Dendritic cell treated with granulocyte-macrophage colony-stimulating factor and Interleukin-4, amounts not matched to agents 40 ng/mL and 50 ng/mL, for 4 days (primary cell): ENCODE data around the gene TRIO.

Source experiments
- H3K27ac Mint-ChIP-seq: one replicate; pipeline ENCODE4 v1.8.0; 2022; ENCODE audit warnings: mild to moderate bottlenecking, mixed read lengths
- H3K27me3 Mint-ChIP-seq: one replicate; pipeline ENCODE4 v1.8.0; 2022; ENCODE audit warnings: mild to moderate bottlenecking, mixed read lengths
- H3K36me3 Mint-ChIP-seq: one replicate; pipeline ENCODE4 v1.8.0; 2022; ENCODE audit warnings: low read depth, mixed read lengths
- H3K4me1 Mint-ChIP-seq: one replicate; pipeline ENCODE4 v1.8.0; 2022; ENCODE audit warnings: low read depth, mixed read lengths
- H3K4me3 Mint-ChIP-seq: one replicate; pipeline ENCODE4 v1.8.0; 2022; ENCODE audit warnings: mild to moderate bottlenecking, moderate library complexity, mixed read lengths
- H3K9me3 Mint-ChIP-seq: one replicate; pipeline ENCODE4 v1.8.0; 2022; ENCODE audit warnings: mixed read lengths
- intact Hi-C: fragments of 100-400 bp; cut with micrococcal nuclease; formaldehyde crosslinking; loops from one replicate; pipeline ENCODE4 v1.15.0; 2022

Gene TRIO

GRCh38 chr5:14185326-14186058, 42.4 kb downstream of the TRIO start:
- intact Hi-C loops: no loop called here
- H3K36me3 Mint-ChIP-seq: no peaks in the 10 kb centered on the region
- H3K4me1 Mint-ChIP-seq: peaks cover 61% of the 10 kb centered on the region
- H3K27ac Mint-ChIP-seq: no peak overlapping the region
- no peaks in the 10 kb centered on the region for H3K27me3 Mint-ChIP-seq
- H3K4me3 Mint-ChIP-seq: no peak overlapping the region
- H3K9me3 Mint-ChIP-seq: no peaks in the 10 kb centered on the region

- Mint-ChIP-seq H3K27ac (no peak overlapping the region), H3K4me1 (peaks cover 59% of the 10 kb centered on the region), H3K4me3 (no peak overlapping the region), H3K36me3 (no peaks in the 10 kb centered on the region), H3K27me3 (no peaks in the 10 kb centered on the region), H3K9me3 (no peaks in the 10 kb centered on the region)
- intact Hi-C loops: no loop called here
Observed at GRCh38 chr5:14186059-14186830, 43.1 kb downstream of the TRIO start.

GRCh38 chr5:14187157-14187556, 44.0 kb downstream of the TRIO start:
- intact Hi-C loops: no loop called here
- H3K4me3 Mint-ChIP-seq: no peak overlapping the region
- H3K27me3 Mint-ChIP-seq: no peaks in the 10 kb centered on the region
- peaks cover 54% of the 10 kb centered on the region for H3K4me1 Mint-ChIP-seq
- no peaks in the 10 kb centered on the region for H3K36me3 Mint-ChIP-seq
- H3K27ac Mint-ChIP-seq: no peak overlapping the region
- H3K9me3 Mint-ChIP-seq: no peaks in the 10 kb centered on the region

- Mint-ChIP-seq H3K4me3 (no peak overlapping the region), H3K4me1 (peaks cover 55% of the 10 kb centered on the region), H3K27me3 (no peaks in the 10 kb centered on the region), H3K27ac (no peak overlapping the region), H3K9me3 (no peaks in the 10 kb centered on the region), H3K36me3 (no peaks in the 10 kb centered on the region)
- intact Hi-C loops: no loop called here
Observed at GRCh38 chr5:14187660-14188059, 44.5 kb downstream of the TRIO start.

GRCh38 chr5:14188778-14189177, 45.6 kb downstream of the TRIO start:
- H3K4me1 Mint-ChIP-seq: peaks cover 52% of the 10 kb centered on the region
- no peak overlapping the region for H3K27ac Mint-ChIP-seq
- intact Hi-C loops: no loop called here
- H3K27me3 Mint-ChIP-seq: no peaks in the 10 kb centered on the region
- H3K4me3 Mint-ChIP-seq: no peak overlapping the region
- H3K36me3 Mint-ChIP-seq: no peaks in the 10 kb centered on the region
- no peaks in the 10 kb centered on the region for H3K9me3 Mint-ChIP-seq

GRCh38 chr5:14189680-14190079, 46.5 kb downstream of the TRIO start:
- Mint-ChIP-seq H3K4me3 (no peak overlapping the region), H3K27ac (no peak overlapping the region), H3K36me3 (no peaks in the 10 kb centered on the region), H3K4me1 (peaks cover 43% of the 10 kb centered on the region), H3K9me3 (no peaks in the 10 kb centered on the region), H3K27me3 (no peaks in the 10 kb centered on the region)
- intact Hi-C loops: no loop called here

GRCh38 chr5:14190194-14191164, 47.3 kb downstream of the TRIO start:
- Mint-ChIP-seq H3K9me3 (no peaks in the 10 kb centered on the region), H3K27me3 (no peaks in the 10 kb centered on the region), H3K4me3 (no peak overlapping the region), H3K36me3 (no peaks in the 10 kb centered on the region), H3K27ac (no peak overlapping the region), H3K4me1 (peaks cover 37% of the 10 kb centered on the region)
- intact Hi-C loops: no loop called here

- peaks cover 37% of the 10 kb centered on the region for H3K4me1 Mint-ChIP-seq
- no peak overlapping the region for H3K27ac Mint-ChIP-seq
- H3K4me3 Mint-ChIP-seq: no peak overlapping the region
- intact Hi-C loops: no loop called here
- H3K36me3 Mint-ChIP-seq: no peaks in the 10 kb centered on the region
- H3K9me3 Mint-ChIP-seq: no peaks in the 10 kb centered on the region
- no peaks in the 10 kb centered on the region for H3K27me3 Mint-ChIP-seq
Observed at GRCh38 chr5:14191325-14191724, 48.2 kb downstream of the TRIO start.

- intact Hi-C loops: no loop called here
- H3K4me3 Mint-ChIP-seq: no peak overlapping the region
- no peaks in the 10 kb centered on the region for H3K27me3 Mint-ChIP-seq
- H3K27ac Mint-ChIP-seq: no peak overlapping the region
- no peaks in the 10 kb centered on the region for H3K36me3 Mint-ChIP-seq
- peaks cover 24% of the 10 kb centered on the region for H3K4me1 Mint-ChIP-seq
- H3K9me3 Mint-ChIP-seq: no peaks in the 10 kb centered on the region
Observed at GRCh38 chr5:14193496-14193895, 50.4 kb downstream of the TRIO start.

DNA sequence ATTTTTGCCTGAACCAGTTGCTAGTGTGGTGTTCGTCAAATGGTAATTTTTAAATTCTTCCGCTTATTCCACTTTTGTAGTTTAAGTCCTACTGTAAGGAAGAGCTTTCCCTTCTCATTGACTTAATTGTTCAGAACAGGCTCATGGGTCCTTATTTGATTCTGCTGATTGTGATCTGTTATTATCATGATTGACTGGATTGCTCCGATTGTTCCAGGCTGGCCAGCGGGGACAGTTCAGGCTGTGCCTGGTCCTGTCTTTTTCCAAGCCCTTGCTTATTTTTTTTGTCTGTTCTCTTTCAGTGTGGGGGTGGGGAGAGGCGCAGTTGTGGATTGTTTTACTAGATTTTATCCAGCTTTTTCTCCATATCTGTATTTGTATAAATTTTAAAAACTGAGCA, 52.4 kb downstream of the TRIO start:
- Mint-ChIP-seq H3K9me3 (no peaks in the 10 kb centered on the region), H3K27ac (no peak overlapping the region), H3K4me3 (no peak overlapping the region), H3K4me1 (peaks cover 11% of the 10 kb centered on the region), H3K36me3 (no peaks in the 10 kb centered on the region), H3K27me3 (no peaks in the 10 kb centered on the region)
- intact Hi-C loops: no loop called here

- no peaks in the 10 kb centered on the region for H3K9me3 Mint-ChIP-seq
- H3K36me3 Mint-ChIP-seq: no peaks in the 10 kb centered on the region
- intact Hi-C loops: no loop called here
- no peak overlapping the region for H3K4me3 Mint-ChIP-seq
- H3K27ac Mint-ChIP-seq: no peak overlapping the region
- H3K27me3 Mint-ChIP-seq: no peaks in the 10 kb centered on the region
- H3K4me1 Mint-ChIP-seq: peaks cover 10% of the 10 kb centered on the region
Observed at GRCh38 chr5:14197056-14197455, 53.9 kb downstream of the TRIO start.

- intact Hi-C loops: loop anchor here (10.0 kb wide), 1 partner anchor 65 kb away; no protein-coding TSS in a partner anchor
- Mint-ChIP-seq H3K36me3 (no peaks in the 10 kb centered on the region), H3K9me3 (no peaks in the 10 kb centered on the region), H3K27ac (no peak overlapping the region), H3K4me1 (peaks cover 30% of the 10 kb centered on the region), H3K4me3 (no peak overlapping the region), H3K27me3 (no peaks in the 10 kb centered on the region)
Observed at GRCh38 chr5:14199902-14200301, 56.8 kb downstream of the TRIO start.

- no peak overlapping the region for H3K4me3 Mint-ChIP-seq
- H3K4me1 Mint-ChIP-seq: peaks cover 32% of the 10 kb centered on the region
- no peaks in the 10 kb centered on the region for H3K9me3 Mint-ChIP-seq
- no peak overlapping the region for H3K27ac Mint-ChIP-seq
- no peaks in the 10 kb centered on the region for H3K27me3 Mint-ChIP-seq
- H3K36me3 Mint-ChIP-seq: no peaks in the 10 kb centered on the region
- intact Hi-C loops: loop anchor here (10.0 kb wide), 1 partner anchor 64 kb away; no protein-coding TSS in a partner anchor
Observed at GRCh38 chr5:14200312-14200990, 57.3 kb downstream of the TRIO start.
